Osteocyte (in vitro differentiated cells): ENCODE measurements around the gene WFDC6. TPM values are rescaled to one million over a fixed set of nuclear protein-coding genes. Genes with fewer than 3 reads are reported as not detected.

Source experiments
- DNase-seq: peaks from one replicate; pipeline ENCODE4 v3.0.0; 2021; ENCODE audit warnings: mixed read lengths; ENCODE audit not compliant: unreplicated experiment; ENCODE audit errors: extremely low spot score
- H3K27ac Mint-ChIP-seq: one replicate; pipeline ENCODE4 v1.8.0; 2021; ENCODE audit warnings: mild to moderate bottlenecking, mixed read lengths; ENCODE audit not compliant: unreplicated experiment
- H3K27me3 Mint-ChIP-seq: one replicate; pipeline ENCODE4 v1.8.0; 2021; ENCODE audit warnings: mixed read lengths; ENCODE audit not compliant: unreplicated experiment
- H3K36me3 Mint-ChIP-seq: one replicate; pipeline ENCODE4 v1.8.0; 2021; ENCODE audit warnings: mixed read lengths; ENCODE audit not compliant: unreplicated experiment
- H3K4me1 Mint-ChIP-seq: one replicate; pipeline ENCODE4 v1.8.0; 2021; ENCODE audit warnings: mixed read lengths; ENCODE audit not compliant: unreplicated experiment
- H3K4me3 Mint-ChIP-seq: one replicate; pipeline ENCODE4 v1.8.0; 2021; ENCODE audit warnings: mild to moderate bottlenecking, moderate library complexity, mixed read lengths; ENCODE audit not compliant: unreplicated experiment
- H3K9me3 Mint-ChIP-seq: one replicate; pipeline ENCODE4 v1.8.0; 2021; ENCODE audit warnings: mixed read lengths; ENCODE audit not compliant: unreplicated experiment
- CTCF ChIP-seq: fragments of 200-600 bp; sonication (generic); IDR thresholded peaks from 2 replicates; pipeline ENCODE4 v1.5.0; 2021; ENCODE audit warnings: antibody characterized with exemption, mild to moderate bottlenecking, moderate library complexity
- total RNA-seq: library from RNA; stranded (reverse); gene quantifications from 2 replicates; pipeline ENCODE4 v1.2.1, GENCODE V29; 2021

WFDC6 gene
- total RNA-seq, 1 donor from 2014 or later, result not detected

GRCh38 chr20:45501600-45501999, 37.7 kb downstream of the WFDC6 start:
- H3K27me3 Mint-ChIP-seq, result peaks cover 11% of the 10 kb centered on the region
- H3K9me3 Mint-ChIP-seq, result no peaks in the 10 kb centered on the region
- H3K36me3 Mint-ChIP-seq, result no peaks in the 10 kb centered on the region
- no peak for TF ChIP-seq CTCF
- no peaks in the 10 kb centered on the region for H3K4me1 Mint-ChIP-seq
- H3K27ac Mint-ChIP-seq, result no peak overlapping the region
- no peak overlapping the region for H3K4me3 Mint-ChIP-seq
- no peak for DNase-seq

- Mint-ChIP-seq H3K27ac (no peak overlapping the region), H3K4me3 (no peak overlapping the region), H3K27me3 (peaks cover 9% of the 10 kb centered on the region), H3K36me3 (no peaks in the 10 kb centered on the region), H3K9me3 (no peaks in the 10 kb centered on the region), H3K4me1 (no peaks in the 10 kb centered on the region)
- no peak for TF ChIP-seq CTCF
- no peak for DNase-seq
These were observed 39.3 kb downstream of the WFDC6 start for GRCh38 chr20:45500022-45500421.

GRCh38 chr20:45497971-45498494, 41.2 kb downstream of the WFDC6 start:
- Mint-ChIP-seq H3K27ac (no peak overlapping the region), H3K4me3 (no peak overlapping the region), H3K9me3 (no peaks in the 10 kb centered on the region), H3K4me1 (no peaks in the 10 kb centered on the region), H3K27me3 (peaks cover 4% of the 10 kb centered on the region), H3K36me3 (no peaks in the 10 kb centered on the region)
- no peak for DNase-seq
- no peak for TF ChIP-seq CTCF

- Mint-ChIP-seq H3K4me3 (no peak overlapping the region), H3K9me3 (no peaks in the 10 kb centered on the region), H3K4me1 (no peaks in the 10 kb centered on the region), H3K36me3 (no peaks in the 10 kb centered on the region), H3K27ac (no peak overlapping the region), H3K27me3 (no peaks in the 10 kb centered on the region)
- no peak for TF ChIP-seq CTCF
- no peak for DNase-seq
These were observed 43.1 kb downstream of the WFDC6 start for GRCh38 chr20:45496166-45496565.

GRCh38 chr20:45495501-45495941, 43.8 kb downstream of the WFDC6 start:
- no peak overlapping the region for H3K27ac Mint-ChIP-seq
- H3K4me3 Mint-ChIP-seq, result no peak overlapping the region
- H3K36me3 Mint-ChIP-seq, result no peaks in the 10 kb centered on the region
- TF ChIP-seq CTCF, result no peak
- no peaks in the 10 kb centered on the region for H3K27me3 Mint-ChIP-seq
- no peaks in the 10 kb centered on the region for H3K4me1 Mint-ChIP-seq
- H3K9me3 Mint-ChIP-seq, result no peaks in the 10 kb centered on the region
- DNase-seq, result no peak
